Natural killer cell (primary cell): Measurements from ENCODE around the gene CDH8. TPM values are rescaled to one million over a fixed set of nuclear protein-coding genes. Genes with fewer than 3 reads are reported as not detected.

Source experiments
- ATAC-seq, 3 donors: fragments of 150-1000 bp in 2 of 3; fragments of 200-7000 bp in 1 of 3; cut with Tn5 transposase; 1 replicate in 1 of 3; 2 replicates in 2 of 3; pipeline ENCODE4 v1.10.0; 2021; ENCODE audit warnings: mild to moderate bottlenecking in 2 of 3, moderate library complexity in 2 of 3
- DNase-seq, 2 donors: peaks; one replicate each; pipeline versions ENCODE4 v3.0.0 to v3.0.0-alpha.2; 2013 to 2021; ENCODE audit warnings: mixed read lengths in 1 of 2
- H3K27ac ChIP-seq: one replicate; pipeline ENCODE4 v1.5.1; 2013; ENCODE audit warnings: mild to moderate bottlenecking, low read length
- H3K27me3 ChIP-seq: one replicate; pipeline ENCODE4 v1.6.1; 2013; ENCODE audit warnings: low read length; ENCODE audit not compliant: control insufficient read depth, insufficient read depth
- H3K36me3 ChIP-seq: one replicate; pipeline ENCODE4 v1.6.1; 2013; ENCODE audit warnings: low read length; ENCODE audit not compliant: control insufficient read depth, insufficient read depth
- H3K4me1 ChIP-seq: one replicate; pipeline ENCODE4 v1.6.1; 2013; ENCODE audit warnings: low read length; ENCODE audit not compliant: control insufficient read depth, insufficient read depth
- H3K4me3 ChIP-seq: one replicate; pipeline ENCODE4 v1.5.1; 2013; ENCODE audit warnings: low read length
- H3K9me3 ChIP-seq: one replicate; pipeline ENCODE4 v1.6.1; 2013; ENCODE audit warnings: low read length; ENCODE audit not compliant: control insufficient read depth, insufficient read depth
- H3K27ac Mint-ChIP-seq, 2 donors: one replicate each; pipeline ENCODE4 v1.8.0; 2022; ENCODE audit warnings: mild to moderate bottlenecking in 2 of 2, mixed read lengths in 2 of 2, moderate library complexity in 1 of 2
- H3K27me3 Mint-ChIP-seq, 2 donors: one replicate each; pipeline ENCODE4 v1.8.0; 2022; ENCODE audit warnings: low read depth in 2 of 2, mixed read lengths in 2 of 2
- H3K36me3 Mint-ChIP-seq: one replicate; pipeline ENCODE4 v1.8.0; 2022; ENCODE audit warnings: mixed read lengths
- H3K4me1 Mint-ChIP-seq, 2 donors: one replicate each; pipeline ENCODE4 v1.8.0; 2022; ENCODE audit warnings: mixed read lengths in 2 of 2
- H3K4me3 Mint-ChIP-seq: one replicate; pipeline ENCODE4 v1.8.0; 2022; ENCODE audit warnings: mild to moderate bottlenecking, moderate library complexity, mixed read lengths
- H3K9me3 Mint-ChIP-seq, 2 donors: one replicate each; pipeline ENCODE4 v1.8.0; 2022; ENCODE audit warnings: mixed read lengths in 2 of 2
- CTCF ChIP-seq: fragments of 200-600 bp; IDR thresholded peaks from one replicate; pipeline ENCODE4 v1.8.0; 2022; ENCODE audit warnings: antibody characterized with exemption
- WGBS: methylation state at CpG from one replicate; pipeline ENCODE4 v1.1.7; 2013; ENCODE audit warnings: missing lambda C conversion rate; ENCODE audit not compliant: insufficient coverage; 5-methylcytosine and 5-hydroxymethylcytosine counted together
- intact Hi-C: fragments of 100-400 bp; cut with micrococcal nuclease; formaldehyde crosslinking; loops from one replicate; pipeline ENCODE4 v1.14.2; 2022
- total RNA-seq, 4 donors: library from RNA; stranded (reverse); fragments of 120-200 nt in 1 of 4; gene quantifications; one replicate each; pipeline versions ENCODE4 v1.2.3 to v1.2.4, GENCODE V29; 2013 to 2022

Gene CDH8
- total RNA-seq, 3 donors from 2014 or later (not counting 1 experiment from before 2014, with no cell fraction given) = not detected

- Mint-ChIP-seq H3K4me3 (no peak overlapping the region), H3K4me1 (no peaks in the 10 kb centered on the region), H3K27ac (no peak overlapping the region), H3K36me3 (no peaks in the 10 kb centered on the region), H3K27me3 (no peaks in the 10 kb centered on the region), H3K9me3 (peaks cover 10 to 13% of the 10 kb centered on the region in 2 donors)
- no peak for DNase-seq
- ATAC-seq = no peak
- Histone ChIP-seq H3K27ac (no peak overlapping the region), H3K4me3 (no peak overlapping the region), H3K4me1 (no peaks in the 10 kb centered on the region), H3K36me3 (no peaks in the 10 kb centered on the region), H3K27me3 (no peaks in the 10 kb centered on the region), H3K9me3 (peaks cover 10% of the 10 kb centered on the region)
- WGBS = 90% methylated on average over 1 of the region's 2 CpGs
- intact Hi-C loops = no loop called here
- TF ChIP-seq CTCF = no peak
Observed at GRCh38 chr16:61616088-61616487, 420.1 kb downstream of the CDH8 start.

- no peak overlapping the region for H3K4me3 Mint-ChIP-seq
- H3K27me3 Mint-ChIP-seq = no peaks in the 10 kb centered on the region
- no peak for ATAC-seq
- H3K27ac Mint-ChIP-seq = no peak overlapping the region
- 73% methylated on average over 3 of the region's 4 CpGs for WGBS
- Histone ChIP-seq H3K9me3 (peaks cover 9% of the 10 kb centered on the region), H3K36me3 (no peaks in the 10 kb centered on the region), H3K4me1 (no peaks in the 10 kb centered on the region), H3K27ac (no peak overlapping the region), H3K4me3 (no peak overlapping the region), H3K27me3 (no peaks in the 10 kb centered on the region)
- TF ChIP-seq CTCF = no peak
- no peak for DNase-seq
- peaks cover 7% of the 10 kb centered on the region in 2 donors for H3K9me3 Mint-ChIP-seq
- no peaks in the 10 kb centered on the region for H3K4me1 Mint-ChIP-seq
- no peaks in the 10 kb centered on the region for H3K36me3 Mint-ChIP-seq
- intact Hi-C loops = no loop called here
Observed at GRCh38 chr16:61611847-61612491, 424.3 kb downstream of the CDH8 start.

DNA sequence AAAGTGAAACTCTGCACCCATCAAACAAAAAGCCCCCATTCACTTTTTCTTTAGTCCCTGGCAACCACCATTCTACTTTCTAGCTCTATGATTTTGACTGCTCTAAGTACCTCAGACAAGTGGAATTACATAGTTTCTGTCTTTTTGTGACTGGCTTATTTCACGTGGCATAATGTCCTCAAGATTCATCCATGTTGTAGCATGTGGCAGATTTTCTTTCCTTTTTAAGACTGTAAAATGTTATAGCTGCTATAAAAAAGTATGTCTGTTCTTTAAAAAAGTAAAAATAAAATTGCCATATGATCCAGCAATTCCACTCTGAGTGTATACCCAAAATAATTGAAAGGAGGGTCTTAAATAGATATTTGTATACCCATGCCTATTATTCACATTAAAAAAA is 429.7 kb downstream of the CDH8 start:
- WGBS = 93% methylated on average over 1 of the region's 1 CpG
- H3K9me3 Mint-ChIP-seq = peaks cover 18 to 22% of the 10 kb centered on the region in 2 donors
- ATAC-seq (no peak), DNase-seq (no peak)
- no peaks in the 10 kb centered on the region for H3K27me3 Mint-ChIP-seq
- no peaks in the 10 kb centered on the region for H3K4me1 ChIP-seq
- H3K9me3 ChIP-seq = peaks cover 7% of the 10 kb centered on the region
- no peak for TF ChIP-seq CTCF
- H3K4me3 Mint-ChIP-seq = no peak overlapping the region
- no peak overlapping the region for H3K27ac ChIP-seq
- no peaks in the 10 kb centered on the region for H3K36me3 ChIP-seq
- no peak overlapping the region for H3K27ac Mint-ChIP-seq
- intact Hi-C loops = no loop called here
- H3K4me3 ChIP-seq = no peak overlapping the region
- no peaks in the 10 kb centered on the region for H3K27me3 ChIP-seq
- no peaks in the 10 kb centered on the region for H3K4me1 Mint-ChIP-seq
- H3K36me3 Mint-ChIP-seq = no peaks in the 10 kb centered on the region
